Psoas muscle (tissue), 8 donors: ENCODE measurements around the gene MOCOS. TPM values are rescaled to one million over a fixed set of nuclear protein-coding genes. Genes with fewer than 3 reads are reported as not detected.

Experiments used
- ATAC-seq, 4 donors: fragments of 200-7000 bp; cut with Tn5 transposase; one replicate each; pipeline ENCODE4 v1.9.1; 2020; ENCODE audit warnings: moderate library complexity in 3 of 4, mild to moderate bottlenecking in 2 of 4
- DNase-seq, 2 donors: peaks; one replicate each; pipeline ENCODE4 v3.0.0-alpha.2; 2020
- H3K27ac ChIP-seq: fragments of 200-600 bp; one replicate; pipeline ENCODE4 v1.8.0; 2022
- H3K27me3 ChIP-seq, 3 donors: fragments of 200-600 bp in 1 of 3; one replicate each; pipeline versions ENCODE4 v1.6.1 to v1.8.0; 2013 to 2022; ENCODE audit warnings: low read length in 2 of 3, mild to moderate bottlenecking in 2 of 3, moderate library complexity in 1 of 3; ENCODE audit not compliant: insufficient read depth in 3 of 3
- H3K36me3 ChIP-seq, 2 donors: fragments of 200-600 bp in 1 of 2; one replicate each; pipeline versions ENCODE4 v1.6.1 to v1.8.0; 2013 to 2022; ENCODE audit warnings: low read depth in 1 of 2, mild to moderate bottlenecking in 1 of 2, moderate library complexity in 1 of 2; ENCODE audit not compliant: insufficient read depth in 1 of 2
- H3K4me1 ChIP-seq: fragments of 200-600 bp; one replicate; pipeline ENCODE4 v1.8.0; 2022
- H3K4me3 ChIP-seq: fragments of 200-600 bp; one replicate; pipeline ENCODE4 v1.8.0; 2022; ENCODE audit warnings: mild to moderate bottlenecking
- H3K9me3 ChIP-seq: fragments of 200-600 bp; one replicate; pipeline ENCODE4 v1.8.0; 2022
- CTCF ChIP-seq: fragments of 200-600 bp; IDR thresholded peaks from one replicate; pipeline ENCODE4 v1.8.0; 2022; ENCODE audit warnings: antibody characterized with exemption
- WGBS, 3 donors: extraction: QIAGEN DNeasy Blood & Tissue Kit; methylation state at CpG; one replicate each; pipeline versions ENCODE4 v1.1.6 to v1.1.7; 2013; 5-methylcytosine and 5-hydroxymethylcytosine counted together
- intact Hi-C, 2 donors: fragments of 100-400 bp; cut with DNase I; formaldehyde crosslinking; loops; one replicate each; pipeline versions ENCODE4 v1.11.0 to v1.14.2; 2022
- polyA plus RNA-seq, 3 donors: library from polyadenylated mRNA; stranded (reverse); fragments of 200-250 nt; gene quantifications; one replicate each; pipeline ENCODE4 v1.2.3, GENCODE V29; 2013
- total RNA-seq, 4 donors: library from RNA; stranded (reverse); fragmentation: NEBNext Ultra II Directional in 2 of 4; extraction: Animal tissue kit (Norgen Biotek cat#: 25700) in 2 of 4; gene quantifications; one replicate each; pipeline versions ENCODE4 v1.2.1 to v1.2.4, GENCODE V29; 2021 to 2023
- donor health status: healthy with polysubstance abuse.
- donor health status: DM: no; HTN: no; CAD: no; lungs with moderate emphysema.
- donor health status: Bipolar disorder and iron deficiency.
- donor health status: healthy.
- donor health status: DM: yes; HTN: yes; CAD: no.
- donor health status: DM: no; HTN: no; CAD: no.
- donor health status: DM: no; HTN: no; CAD: no.
- donor health status: DM: yes; HTN: yes; CAD: no.

The MOCOS gene
- total and polyA plus RNA-seq, 7 donors = 0.30 to 4.8 (median 0.94) TPM

- Histone ChIP-seq H3K4me3 (no peak overlapping the region), H3K4me1 (no peaks in the 10 kb centered on the region), H3K9me3 (no peaks in the 10 kb centered on the region), H3K27me3 (no peaks in the 10 kb centered on the region), H3K36me3 (peaks cover 11 to 100% of the 10 kb centered on the region in 2 donors), H3K27ac (no peak overlapping the region)
- WGBS, 3 donors = 91 to 100% (median 100%) methylated on average over 1 of the region's 2 CpGs
- DNase-seq (no peak), ATAC-seq (no peak)
- intact Hi-C loops = no loop called here
- no peak for TF ChIP-seq CTCF
Observed at GRCh38 chr18:36143391-36143790, 43.9 kb upstream of the MOCOS start.

GRCh38 chr18:36149514-36150289 is 37.6 kb upstream of the MOCOS start:
- Histone ChIP-seq H3K4me3 (no peak overlapping the region), H3K4me1 (no peaks in the 10 kb centered on the region), H3K27ac (no peak overlapping the region), H3K36me3 (peaks cover 12 to 100% of the 10 kb centered on the region in 2 donors), H3K9me3 (no peaks in the 10 kb centered on the region), H3K27me3 (no peaks in the 10 kb centered on the region)
- ATAC-seq (no peak), DNase-seq (no peak)
- intact Hi-C loops = no loop called here
- 90 to 99% (median 95%) methylated on average over 5 of the region's 5 CpGs for WGBS, 3 donors
- no peak for TF ChIP-seq CTCF

GRCh38 chr18:36152781-36153180 is 34.5 kb upstream of the MOCOS start:
- H3K4me3 ChIP-seq = no peak overlapping the region
- ATAC-seq (no peak), DNase-seq (no peak)
- no peaks in the 10 kb centered on the region for H3K9me3 ChIP-seq
- no peak overlapping the region for H3K27ac ChIP-seq
- intact Hi-C loops = no loop called here
- WGBS, 3 donors = 94 to 100% (median 97%) methylated on average over 1 of the region's 1 CpG
- H3K4me1 ChIP-seq = no peaks in the 10 kb centered on the region
- TF ChIP-seq CTCF = no peak
- H3K27me3 ChIP-seq = no peaks in the 10 kb centered on the region
- peaks cover 11 to 100% of the 10 kb centered on the region in 2 donors for H3K36me3 ChIP-seq

GRCh38 chr18:36153203-36153602 is 34.1 kb upstream of the MOCOS start:
- Histone ChIP-seq H3K27ac (no peak overlapping the region), H3K4me1 (no peaks in the 10 kb centered on the region), H3K9me3 (no peaks in the 10 kb centered on the region), H3K27me3 (no peaks in the 10 kb centered on the region), H3K4me3 (no peak overlapping the region), H3K36me3 (peaks cover 13 to 99% of the 10 kb centered on the region in 2 donors)
- no peak for ATAC-seq
- WGBS, 3 donors = 73 to 89% (median 80%) methylated on average over 4 of the region's 4 CpGs
- intact Hi-C loops = no loop called here
- TF ChIP-seq CTCF = no peak
- DNase-seq = no peak

- no peaks in the 10 kb centered on the region for H3K27me3 ChIP-seq
- intact Hi-C loops = no loop called here
- 78 to 85% (median 79%) methylated on average over 2 of the region's 2 CpGs for WGBS, 3 donors
- H3K4me3 ChIP-seq = no peak overlapping the region
- no peaks in the 10 kb centered on the region for H3K4me1 ChIP-seq
- H3K36me3 ChIP-seq = peaks cover 13 to 99% of the 10 kb centered on the region in 2 donors
- ATAC-seq (no peak), DNase-seq (no peak)
- H3K9me3 ChIP-seq = no peaks in the 10 kb centered on the region
- no peak for TF ChIP-seq CTCF
- no peak overlapping the region for H3K27ac ChIP-seq
Observed at GRCh38 chr18:36153771-36154170, 33.5 kb upstream of the MOCOS start.
